IMR-90 (cell line): Measurements from ENCODE around the gene TNFRSF4. TPM values are rescaled to one million over a fixed set of nuclear protein-coding genes. Genes with fewer than 3 reads are reported as not detected.

Experiments
- ATAC-seq: fragments of 200-7000 bp; cut with Tn5 transposase; 2 replicates; pipeline ENCODE4 v1.9.1; 2020; ENCODE audit warnings: low read depth, mild to moderate bottlenecking, moderate library complexity
- BruUV-seq: library from RNA; stranded (reverse); fragments of 400-500 nt; replicated peaks from 2 replicates; lab custom pipeline; 2021; lab: Mats Ljungman, UMichigan
- CTCF ChIA-PET: fragments of 300-600 bp; formaldehyde crosslinking; extraction: SDS; loops from one replicate; lab custom pipeline; 2021; ENCODE audit warnings: antibody characterized with exemption; lab: Yijun Ruan, JAX
- POLR2A ChIA-PET: fragments of 300-600 bp; sonication (Branson Sonifier 250); formaldehyde crosslinking; loops from one replicate; lab custom pipeline; 2022; ENCODE audit warnings: antibody characterized with exemption; ENCODE audit not compliant: unreplicated experiment; lab: Charles Lee
- DNase-seq: peaks from one replicate; pipeline ENCODE4 v3.0.0; 2013
- H2AFZ ChIP-seq: replicated peaks from 2 replicates; pipeline ENCODE3; 2013; ENCODE audit warnings: low read length, mild to moderate bottlenecking; ENCODE audit not compliant: poor library complexity
- H2AK5ac ChIP-seq: 2 replicates; pipeline ENCODE4 v1.6.1; 2013; ENCODE audit warnings: low read depth, low read length, inconsistent platforms
- H2AK9ac ChIP-seq: replicated peaks from 2 replicates; pipeline ENCODE3; 2013; ENCODE audit warnings: mild to moderate bottlenecking, low read depth, low read length, moderate library complexity; ENCODE audit not compliant: poor library complexity
- H2BK120ac ChIP-seq: 2 replicates; pipeline ENCODE4 v1.6.1; 2013; ENCODE audit warnings: low read depth, low read length, inconsistent platforms
- H2BK15ac ChIP-seq: 3 replicates; pipeline ENCODE4 v1.6.1; 2013; ENCODE audit warnings: low read depth, low read length, inconsistent platforms
- H2BK20ac ChIP-seq: 2 replicates; pipeline ENCODE4 v1.6.1; 2013; ENCODE audit warnings: low read depth, mild to moderate bottlenecking, inconsistent platforms, low read length, moderate library complexity
- H2BK5ac ChIP-seq: 2 replicates; pipeline ENCODE4 v1.6.1; 2013; ENCODE audit warnings: mild to moderate bottlenecking, low read depth, low read length, inconsistent platforms; ENCODE audit not compliant: poor library complexity, severe bottlenecking
- H3K14ac ChIP-seq: replicated peaks from 2 replicates; pipeline ENCODE4 v1.6.1; 2013; ENCODE audit warnings: low read depth, low read length, inconsistent platforms
- H3K18ac ChIP-seq: 2 replicates; pipeline ENCODE4 v1.6.1; 2013; ENCODE audit warnings: low read depth, low read length, control low read depth
- H3K23ac ChIP-seq: 2 replicates; pipeline ENCODE4 v1.6.1; 2013; ENCODE audit warnings: low read depth, low read length, inconsistent platforms
- H3K27ac ChIP-seq: 2 replicates; pipeline ENCODE4 v1.5.1; 2013; ENCODE audit warnings: mild to moderate bottlenecking, control low read depth, low read length; ENCODE audit not compliant: insufficient read depth
- H3K27me3 ChIP-seq: 2 replicates; pipeline ENCODE4 v1.6.1; 2013; ENCODE audit warnings: low read length; ENCODE audit not compliant: control insufficient read depth, insufficient read depth
- H3K36me3 ChIP-seq: 2 replicates; pipeline ENCODE4 v1.6.1; 2013; ENCODE audit warnings: low read length, mixed read lengths; ENCODE audit not compliant: control insufficient read depth, insufficient read depth
- H3K4ac ChIP-seq: 2 replicates; pipeline ENCODE4 v1.6.1; 2013; ENCODE audit warnings: low read depth, low read length, inconsistent platforms
- H3K4me1 ChIP-seq: 2 replicates; pipeline ENCODE4 v1.6.1; 2013; ENCODE audit warnings: low read length, mixed read lengths; ENCODE audit not compliant: control insufficient read depth, insufficient read depth
- H3K4me2 ChIP-seq: 2 replicates; pipeline ENCODE4 v1.6.1; 2013; ENCODE audit warnings: low read depth, mild to moderate bottlenecking, control low read depth, low read length, moderate library complexity
- H3K4me3 ChIP-seq: 2 replicates; pipeline ENCODE4 v1.5.1; 2013; ENCODE audit warnings: low read depth, mild to moderate bottlenecking, control low read depth, low read length, moderate library complexity; ENCODE audit not compliant: insufficient read depth
- H3K56ac ChIP-seq: 2 replicates; pipeline ENCODE4 v1.6.1; 2013; ENCODE audit warnings: low read length, inconsistent platforms; ENCODE audit not compliant: insufficient read depth; ENCODE audit errors: extremely low read depth
- H3K79me1 ChIP-seq, 2 experiments: 2 replicates each; pipeline ENCODE4 v1.6.1; 2013; ENCODE audit warnings: low read length in 2 of 2, inconsistent platforms in 1 of 2, low read depth in 1 of 2
- H3K9ac ChIP-seq: 2 replicates; pipeline ENCODE4 v1.6.1; 2013; ENCODE audit warnings: low read depth, low read length, control low read depth
- H3K9me1 ChIP-seq: 2 replicates; pipeline ENCODE4 v1.6.1; 2013; ENCODE audit warnings: low read length, inconsistent platforms; ENCODE audit not compliant: insufficient read depth
- H3K9me3 ChIP-seq: 2 replicates; pipeline ENCODE4 v1.6.1; 2013; ENCODE audit warnings: low read length; ENCODE audit not compliant: control insufficient read depth, insufficient read depth
- H4K20me1 ChIP-seq: 2 replicates; pipeline ENCODE4 v1.6.1; 2013; ENCODE audit warnings: low read length, inconsistent platforms; ENCODE audit not compliant: insufficient read depth
- H4K5ac ChIP-seq: 2 replicates; pipeline ENCODE4 v1.6.1; 2013; ENCODE audit warnings: mild to moderate bottlenecking, low read depth, low read length, control low read depth
- H4K8ac ChIP-seq, 2 experiments: 2 replicates each; pipeline ENCODE4 v1.6.1; 2013; ENCODE audit warnings: low read depth in 2 of 2, low read length in 2 of 2, control low read depth in 1 of 2, inconsistent platforms in 1 of 2
- H4K91ac ChIP-seq: 2 replicates; pipeline ENCODE4 v1.6.1; 2013; ENCODE audit warnings: low read depth, low read length, inconsistent platforms; ENCODE audit not compliant: insufficient read depth
- CHD1 ChIP-seq: IDR thresholded peaks from 2 replicates; pipeline ENCODE4 v1.6.1; 2012; ENCODE audit warnings: low read depth, low read length, improper control_type of control experiment
- MXI1 ChIP-seq: IDR thresholded peaks from 2 replicates; pipeline ENCODE4 v1.6.1; 2012; ENCODE audit warnings: low read depth, mild to moderate bottlenecking, low read length, moderate library complexity, borderline replicate concordance
- POLR2A ChIP-seq: IDR thresholded peaks from 2 replicates; pipeline ENCODE4 v1.6.1; 2012; ENCODE audit warnings: mild to moderate bottlenecking, low read depth, low read length
- RCOR1 ChIP-seq: IDR thresholded peaks from 2 replicates; pipeline ENCODE4 v1.6.1; 2012; ENCODE audit warnings: mild to moderate bottlenecking, low read length, improper control_type of control experiment; ENCODE audit not compliant: insufficient replicate concordance
- RFX5 ChIP-seq: IDR thresholded peaks from 2 replicates; pipeline ENCODE4 v1.8.0; 2012; ENCODE audit warnings: low read depth, mild to moderate bottlenecking, low read length, moderate library complexity
- SMC3 ChIP-seq: fragments of 150-350 bp; IDR thresholded peaks from 2 replicates; pipeline ENCODE4 v1.6.1; 2016; ENCODE audit warnings: low read depth, mild to moderate bottlenecking, antibody characterized with exemption, low read length, moderate library complexity
- WGBS, 2 experiments: methylation state at CpG; one replicate each; pipeline versions ENCODE4 v1.1.5 to v1.1.7; 2013; ENCODE audit warnings: missing lambda C conversion rate in 2 of 2; ENCODE audit not compliant: insufficient read length in 1 of 2; ENCODE audit errors: extremely low coverage in 2 of 2; 5-methylcytosine and 5-hydroxymethylcytosine counted together
- dilution Hi-C: fragments of 300-500 bp; cut with HindIII; formaldehyde crosslinking; loops from one replicate; pipeline ENCODE4 v1.14.3; 2018; ENCODE audit warnings: low sequenced_read_pairs; ENCODE audit not compliant: unreplicated experiment
- in situ Hi-C: fragments of 300-500 bp; cut with MboI; formaldehyde crosslinking; loops from 3 replicates; pipeline ENCODE4 v1.14.3; 2019; ENCODE audit warnings: low sequenced_read_pairs, inconsistent platforms, mixed read lengths
- intact Hi-C: fragments of 100-400 bp; cut with micrococcal nuclease; formaldehyde crosslinking; loops from 2 replicates; pipeline ENCODE4 v1.10.0; 2022
- polyA plus RNA-seq, 3 experiments: library from polyadenylated mRNA; depleted of rRNA; stranded (reverse); fragments of >200 nt; gene quantifications; 2 replicates each; pipeline ENCODE4 v1.2.3, GENCODE V29; 2012; ENCODE audit warnings: low replicate concordance in 1 of 3
- total RNA-seq: library from RNA; depleted of rRNA; stranded (reverse); fragments of >200 nt; gene quantifications from 2 replicates; pipeline ENCODE4 v1.2.3, GENCODE V29; 2012
- TF ChIP-seq, protein P1 (sequence below): fragments of 150-350 bp; IDR thresholded peaks from 2 replicates; pipeline ENCODE4 v1.6.1; 2017; ENCODE audit warnings: mild to moderate bottlenecking, antibody characterized with exemption, low read length, low read depth
- TF ChIP-seq, protein P2 (sequence below): conservative IDR thresholded peaks from 2 replicates; pipeline ENCODE4 v1.5.1; 2012; ENCODE audit warnings: mild to moderate bottlenecking, low read depth, low read length, improper control_type of control experiment
- TF ChIP-seq, protein P3 (sequence below): fragments of 150-350 bp; IDR thresholded peaks from 2 replicates; pipeline ENCODE4 v1.6.1; 2016; ENCODE audit warnings: low read depth, mild to moderate bottlenecking, low read length, moderate library complexity, borderline replicate concordance

TNFRSF4 gene
- total and polyA plus RNA-seq, 2 of the 4 experiments (the other 2 are of a cell fraction): 0.15 TPM; not detected in 1

DNA sequence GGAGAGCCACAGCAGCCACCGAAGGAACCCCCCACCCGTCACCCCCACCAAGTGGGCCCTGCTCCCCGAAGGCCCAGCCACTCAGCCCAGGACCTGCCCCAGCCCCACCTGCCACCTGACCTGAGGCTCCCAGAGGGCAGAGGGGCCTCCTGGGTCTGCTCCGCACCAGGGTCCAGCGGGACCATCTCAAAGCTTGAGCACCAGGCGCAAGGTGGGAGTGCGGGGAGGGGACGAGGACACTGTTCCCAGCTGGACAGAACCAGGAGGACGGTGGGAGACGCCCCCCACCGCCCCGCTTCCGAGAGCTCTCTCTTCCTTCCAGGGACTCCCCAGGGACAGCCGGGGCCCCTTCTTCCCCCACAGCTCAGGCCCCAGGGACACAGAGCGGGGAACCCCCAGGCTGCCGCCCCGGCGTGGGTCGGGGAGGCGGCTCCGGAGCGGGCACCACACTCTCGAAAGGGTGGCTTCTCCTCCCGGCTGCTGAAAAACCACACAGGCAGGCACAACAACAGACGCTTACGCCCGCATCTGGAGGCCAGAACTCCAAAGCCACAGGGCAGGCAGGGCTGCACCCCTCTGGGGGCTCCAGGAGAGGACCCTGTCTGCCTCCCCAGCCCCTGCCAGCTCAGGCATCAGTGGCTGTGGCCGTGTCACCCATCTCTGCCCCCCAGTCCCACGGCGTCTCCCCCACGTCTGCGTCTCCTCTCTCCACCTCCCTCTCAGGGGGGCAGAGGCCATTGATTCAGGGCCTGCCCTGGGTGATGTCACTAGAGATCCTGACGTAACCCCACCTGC is 42.2 kb downstream of the TNFRSF4 start:
- no peak overlapping the region for H2BK120ac ChIP-seq
- ChIA-PET CTCF (no interaction called here), POLR2A (no interaction called here)
- no peak overlapping the region for H3K56ac ChIP-seq
- TF ChIP-seq, protein P1, sequence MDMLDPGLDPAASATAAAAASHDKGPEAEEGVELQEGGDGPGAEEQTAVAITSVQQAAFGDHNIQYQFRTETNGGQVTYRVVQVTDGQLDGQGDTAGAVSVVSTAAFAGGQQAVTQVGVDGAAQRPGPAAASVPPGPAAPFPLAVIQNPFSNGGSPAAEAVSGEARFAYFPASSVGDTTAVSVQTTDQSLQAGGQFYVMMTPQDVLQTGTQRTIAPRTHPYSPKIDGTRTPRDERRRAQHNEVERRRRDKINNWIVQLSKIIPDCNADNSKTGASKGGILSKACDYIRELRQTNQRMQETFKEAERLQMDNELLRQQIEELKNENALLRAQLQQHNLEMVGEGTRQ: no peak
- TF ChIP-seq SMC3: no peak
- no peak for TF ChIP-seq RCOR1
- no peak for TF ChIP-seq MXI1
- TF ChIP-seq CHD1: no peak
- TF ChIP-seq, protein P2, sequence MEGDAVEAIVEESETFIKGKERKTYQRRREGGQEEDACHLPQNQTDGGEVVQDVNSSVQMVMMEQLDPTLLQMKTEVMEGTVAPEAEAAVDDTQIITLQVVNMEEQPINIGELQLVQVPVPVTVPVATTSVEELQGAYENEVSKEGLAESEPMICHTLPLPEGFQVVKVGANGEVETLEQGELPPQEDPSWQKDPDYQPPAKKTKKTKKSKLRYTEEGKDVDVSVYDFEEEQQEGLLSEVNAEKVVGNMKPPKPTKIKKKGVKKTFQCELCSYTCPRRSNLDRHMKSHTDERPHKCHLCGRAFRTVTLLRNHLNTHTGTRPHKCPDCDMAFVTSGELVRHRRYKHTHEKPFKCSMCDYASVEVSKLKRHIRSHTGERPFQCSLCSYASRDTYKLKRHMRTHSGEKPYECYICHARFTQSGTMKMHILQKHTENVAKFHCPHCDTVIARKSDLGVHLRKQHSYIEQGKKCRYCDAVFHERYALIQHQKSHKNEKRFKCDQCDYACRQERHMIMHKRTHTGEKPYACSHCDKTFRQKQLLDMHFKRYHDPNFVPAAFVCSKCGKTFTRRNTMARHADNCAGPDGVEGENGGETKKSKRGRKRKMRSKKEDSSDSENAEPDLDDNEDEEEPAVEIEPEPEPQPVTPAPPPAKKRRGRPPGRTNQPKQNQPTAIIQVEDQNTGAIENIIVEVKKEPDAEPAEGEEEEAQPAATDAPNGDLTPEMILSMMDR: no peak
- TF ChIP-seq POLR2A: no peak
- TF ChIP-seq RFX5: no peak
- TF ChIP-seq, protein P3, sequence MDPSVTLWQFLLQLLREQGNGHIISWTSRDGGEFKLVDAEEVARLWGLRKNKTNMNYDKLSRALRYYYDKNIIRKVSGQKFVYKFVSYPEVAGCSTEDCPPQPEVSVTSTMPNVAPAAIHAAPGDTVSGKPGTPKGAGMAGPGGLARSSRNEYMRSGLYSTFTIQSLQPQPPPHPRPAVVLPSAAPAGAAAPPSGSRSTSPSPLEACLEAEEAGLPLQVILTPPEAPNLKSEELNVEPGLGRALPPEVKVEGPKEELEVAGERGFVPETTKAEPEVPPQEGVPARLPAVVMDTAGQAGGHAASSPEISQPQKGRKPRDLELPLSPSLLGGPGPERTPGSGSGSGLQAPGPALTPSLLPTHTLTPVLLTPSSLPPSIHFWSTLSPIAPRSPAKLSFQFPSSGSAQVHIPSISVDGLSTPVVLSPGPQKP: no peak
- H3K27ac ChIP-seq: no peak overlapping the region
- H2AK9ac ChIP-seq: no peak overlapping the region
- no peak overlapping the region for H2AK5ac ChIP-seq
- H3K9ac ChIP-seq: no peak overlapping the region
- no peak for DNase-seq
- H4K5ac ChIP-seq: no peak overlapping the region
- no peak overlapping the region for H3K14ac ChIP-seq
- H2BK15ac ChIP-seq: no peak overlapping the region
- no peak overlapping the region for H3K4me2 ChIP-seq
- H3K4ac ChIP-seq: no peak overlapping the region
- intact Hi-C loops (no loop called here), in situ Hi-C loops (no loop called here), dilution Hi-C loops (no loop called here)
- ATAC-seq: no peak
- H3K27me3 ChIP-seq: peaks cover 67% of the 10 kb centered on the region
- H2BK5ac ChIP-seq: no peak overlapping the region
- H2AFZ ChIP-seq: no peak overlapping the region
- H3K18ac ChIP-seq: no peak overlapping the region
- H3K79me1 ChIP-seq: no peaks in the 10 kb centered on the region
- BruUV-seq: no TSS peak
- 81% methylated on average over 18 of the region's 33 CpGs; no CpG with 5 or more reads in 1 of the 2 experiments for WGBS, 2 experiments
- no peak overlapping the region for H3K23ac ChIP-seq
- H3K4me3 ChIP-seq: no peak overlapping the region
- no peak overlapping the region for H2BK20ac ChIP-seq
- H3K4me1 ChIP-seq: no peaks in the 10 kb centered on the region
- no peak overlapping the region for H4K91ac ChIP-seq
- H3K9me3 ChIP-seq: peaks cover 6% of the 10 kb centered on the region
- no peaks in the 10 kb centered on the region for H3K9me1 ChIP-seq
- no peaks in the 10 kb centered on the region; the same call in 1 of the 2 replicates for H4K20me1 ChIP-seq
- H3K36me3 ChIP-seq: no peaks in the 10 kb centered on the region
- H4K8ac ChIP-seq: no peak overlapping the region
